NCI-H524 treated with DMSO at 0.1 percent for 48 hours (cell line): ENCODE results near the gene NPIPA3.
"Not testable (repeated sequence)": the region's sequence is repeated elsewhere in the genome, so short reads cannot be mapped to it uniquely, and the experiment has no call there.

ENCODE experiments used
- DNase-seq: peaks from one replicate; lab custom pipeline; 2025; lab: John Stamatoyannopoulos, UW

The NPIPA3 gene

DNA sequence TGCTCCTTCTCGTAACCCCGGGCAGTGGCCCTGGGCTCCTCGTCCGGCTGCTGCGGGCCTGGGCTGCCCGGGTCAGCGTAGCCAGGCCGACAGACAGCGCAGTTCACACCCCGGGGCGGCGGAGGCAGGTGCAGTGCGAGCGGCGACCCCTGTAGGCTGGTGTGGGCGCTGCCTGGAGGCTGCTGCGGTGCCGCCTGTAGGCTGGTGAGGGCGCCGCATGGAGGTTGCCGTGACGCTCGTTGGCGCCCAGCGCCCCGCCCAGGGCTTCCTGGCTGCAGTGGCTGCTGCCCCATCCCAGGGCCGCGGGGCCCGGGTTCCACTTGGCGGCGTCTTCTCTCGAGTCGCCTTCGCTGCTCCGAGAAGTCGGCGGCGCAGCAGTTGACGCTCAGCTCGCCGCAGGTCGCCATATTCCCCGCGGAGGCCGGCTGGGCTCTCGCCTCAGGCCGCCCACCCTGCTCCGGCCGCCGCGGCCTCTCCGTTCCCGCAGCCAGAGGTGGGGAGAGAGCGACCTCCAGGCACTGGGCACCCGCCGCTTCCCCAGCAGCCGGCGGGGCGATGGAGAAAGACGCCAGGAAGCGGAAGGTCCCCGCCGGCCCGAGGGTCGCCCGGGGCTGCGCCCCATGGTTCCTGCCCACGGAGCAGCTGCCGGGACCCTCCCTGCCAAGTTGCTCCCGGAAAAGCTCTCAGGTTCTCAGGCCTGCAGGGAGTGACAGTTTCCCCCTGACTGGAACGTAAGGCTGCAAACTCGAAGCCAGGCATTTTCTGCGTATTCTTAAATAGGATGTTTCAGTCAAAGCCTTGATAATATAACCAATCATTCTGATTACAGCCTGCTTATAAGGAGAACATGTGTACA lies 39.3 kb downstream of the NPIPA3 start, which contains the start of gene NPIPA2:
TSS of gene NPIPA2 (plus strand) at position 261 of the 856 bp plus-strand sequence. CDS start 5,533 bp downstream, outside the sequence.
- not testable (repeated sequence) for DNase-seq

DNA sequence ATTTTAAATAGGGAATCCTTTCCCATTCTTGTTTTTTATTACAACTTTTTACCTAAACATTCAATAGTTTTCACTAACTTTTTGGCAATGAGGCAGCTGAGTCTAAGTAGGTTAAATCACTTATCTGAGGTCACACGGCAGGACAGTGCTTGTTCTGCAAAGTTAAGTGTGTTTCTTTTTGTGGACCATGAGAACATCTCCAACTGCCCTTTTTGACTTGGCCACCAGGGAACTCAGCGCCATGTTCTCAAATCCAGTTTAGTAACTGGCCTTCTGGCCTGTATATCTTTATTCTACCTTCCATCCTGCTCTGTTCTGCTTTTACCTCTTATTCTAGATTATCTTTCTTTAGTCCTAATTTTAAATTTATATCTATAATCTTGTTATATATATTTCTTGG lies 70.4 kb downstream of the NPIPA3 start:
- not testable (repeated sequence) for DNase-seq

DNA sequence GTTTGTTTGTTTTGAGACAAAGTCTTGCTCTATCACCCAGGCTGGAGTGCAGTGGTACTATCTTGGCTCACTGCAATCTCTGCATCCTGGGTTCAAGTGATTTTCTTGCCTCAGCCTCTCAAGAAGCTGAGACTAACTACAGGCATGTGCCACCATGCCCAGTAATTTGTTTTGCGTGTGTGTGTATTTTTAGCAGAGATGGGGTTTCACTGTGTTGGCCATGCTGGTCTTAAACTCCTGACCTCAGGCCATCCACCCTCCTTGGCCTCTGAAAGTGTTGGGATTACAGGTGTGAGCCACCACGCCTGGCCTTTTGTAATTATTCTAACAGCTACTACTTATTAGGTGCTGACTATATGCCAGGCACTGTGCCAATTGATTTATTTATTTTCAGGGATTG lies 72.4 kb downstream of the NPIPA3 start:
- not testable (repeated sequence) for DNase-seq
